Activated CD4-positive, CD25-positive, alpha-beta regulatory T cell (primary cell): ENCODE measurements around the gene R3HDM2.

Source experiments
- DNase-seq, 4 experiments: peaks; one replicate each; lab custom pipeline; 2025; lab: John Stamatoyannopoulos, UW

R3HDM2 gene

DNA sequence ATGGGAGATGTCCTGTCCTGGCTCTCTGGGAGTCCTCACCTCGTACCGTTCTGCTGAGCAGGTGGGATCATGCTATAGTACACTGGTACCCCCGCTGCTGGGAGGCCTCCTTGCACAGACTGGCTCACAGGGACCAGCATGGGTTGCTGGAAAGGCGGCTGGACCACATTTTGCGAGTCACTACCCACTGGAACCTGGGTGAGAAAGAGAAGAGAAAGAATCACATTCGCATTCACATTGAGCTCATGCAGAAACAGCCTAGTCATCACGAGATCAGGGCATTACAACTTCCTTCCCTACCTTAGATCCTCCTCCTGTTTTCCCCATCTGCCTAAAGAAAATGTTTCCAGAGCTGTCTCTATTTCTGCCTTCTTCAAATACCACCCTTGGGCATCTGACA, 162.6 kb downstream of the R3HDM2 start:
- no peak for DNase-seq

DNA sequence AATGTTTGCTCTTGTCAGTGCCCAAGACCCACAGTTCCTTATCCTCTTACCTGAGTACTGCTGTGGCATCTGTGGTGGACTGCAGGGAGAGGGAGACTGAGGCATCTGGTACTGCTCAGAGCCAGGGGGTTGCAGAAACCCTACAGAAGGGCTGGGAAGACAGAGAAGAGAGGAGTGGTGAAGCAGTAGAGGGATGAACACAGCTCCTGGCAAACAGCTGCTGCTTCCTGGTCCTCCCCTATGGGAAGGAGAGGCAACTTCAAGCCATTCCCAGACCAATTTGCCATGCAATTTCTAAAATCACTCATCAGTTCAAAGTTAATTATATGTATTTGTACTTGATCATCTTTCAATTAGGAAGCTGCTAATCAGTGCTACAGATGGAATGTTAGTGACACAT, 164.2 kb downstream of the R3HDM2 start:
- DNase-seq, result no peak

DNA sequence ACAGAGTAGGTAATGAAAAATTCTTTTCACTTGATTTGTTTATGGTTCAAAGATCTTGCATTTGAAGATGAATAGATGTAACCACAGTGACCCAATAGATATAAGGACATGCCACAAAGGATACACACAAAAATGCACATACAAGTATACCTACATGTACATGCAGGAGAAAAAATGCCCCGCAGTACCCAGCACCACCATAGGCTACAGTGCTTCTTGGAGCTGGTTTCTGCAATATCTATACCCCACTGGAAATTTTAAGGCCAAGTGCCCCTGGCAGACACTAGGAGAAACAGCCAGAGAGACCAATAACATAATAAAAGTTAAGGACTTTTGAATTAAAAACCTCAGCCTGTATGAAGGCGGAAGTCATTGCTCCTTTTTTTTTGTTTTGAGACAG, 167.7 kb downstream of the R3HDM2 start:
- DNase-seq, result no peak

DNA sequence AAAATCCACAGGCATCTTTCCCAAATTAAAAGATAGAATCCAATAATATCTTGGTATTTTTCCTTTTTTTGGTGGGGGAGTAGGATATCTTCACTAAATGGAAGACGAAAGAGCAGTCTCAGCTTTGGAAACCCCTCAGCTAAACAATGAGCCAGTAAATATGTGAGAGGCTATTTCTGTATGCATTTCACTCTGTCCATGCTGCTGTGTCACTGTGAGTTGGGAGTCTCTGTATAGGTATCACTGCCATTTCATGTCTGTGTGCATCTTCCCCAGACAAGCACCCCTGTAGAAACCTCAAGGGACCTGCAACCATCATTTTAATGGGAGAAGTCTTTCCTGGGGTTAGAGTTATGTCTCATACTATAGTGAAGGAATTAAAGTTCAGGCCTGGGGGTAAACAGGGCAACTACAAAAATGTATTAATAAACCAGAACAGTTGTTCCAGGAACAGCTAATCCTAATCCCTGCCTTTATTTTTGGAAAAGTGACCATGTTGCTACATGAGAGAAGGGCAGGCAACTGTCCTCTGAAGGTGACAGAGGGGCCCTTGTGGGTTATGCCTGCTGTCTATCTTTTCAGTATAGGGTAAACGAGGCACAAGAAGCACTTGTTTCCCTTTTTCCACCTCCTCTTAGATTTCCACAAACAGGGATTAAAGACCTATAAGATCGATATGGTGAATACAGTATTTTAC, 168.6 kb downstream of the R3HDM2 start:
- no peak for DNase-seq

DNA sequence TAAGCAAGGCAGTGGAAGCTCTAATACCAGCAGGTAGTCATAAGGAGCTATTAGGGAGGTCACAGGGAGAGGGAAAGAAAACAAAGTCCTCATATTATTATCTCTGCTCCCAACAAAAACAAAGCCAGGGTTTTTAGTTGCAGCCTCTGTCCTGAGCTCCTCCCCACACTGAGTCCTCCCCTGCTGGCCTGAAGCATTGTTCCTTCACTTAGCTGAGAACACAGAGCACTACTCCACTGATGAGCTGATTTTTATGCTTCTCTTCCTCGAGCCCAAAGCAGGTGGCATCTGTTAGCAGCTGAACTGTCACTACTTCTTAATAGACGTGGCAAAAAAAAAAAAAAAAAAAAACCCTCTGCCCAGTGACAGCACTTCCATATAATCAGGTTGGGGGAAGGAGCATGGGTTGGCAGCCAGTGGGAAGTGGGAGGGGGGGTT, 169.4 kb downstream of the R3HDM2 start:
- no peak for DNase-seq

DNA sequence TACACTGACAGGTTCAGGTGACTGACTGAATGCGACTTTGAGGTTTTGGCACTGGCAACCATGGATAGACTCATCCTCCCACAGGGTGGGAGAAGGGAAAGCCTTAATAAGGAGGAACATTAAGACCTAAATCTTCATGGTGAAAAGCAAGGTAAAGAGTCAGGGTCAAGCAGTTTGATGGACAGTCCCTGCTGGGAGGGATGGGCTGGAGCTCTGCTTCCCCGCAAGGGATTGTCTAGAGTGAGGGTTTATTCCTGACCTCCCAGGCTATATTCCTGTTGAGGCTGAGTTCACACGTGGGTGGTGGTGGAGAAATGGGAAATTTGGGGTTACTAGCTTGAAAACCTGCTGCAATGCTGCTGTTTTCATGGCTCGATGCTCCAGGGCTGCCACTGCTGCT, 170.5 kb downstream of the R3HDM2 start:
- no peak for DNase-seq

DNA sequence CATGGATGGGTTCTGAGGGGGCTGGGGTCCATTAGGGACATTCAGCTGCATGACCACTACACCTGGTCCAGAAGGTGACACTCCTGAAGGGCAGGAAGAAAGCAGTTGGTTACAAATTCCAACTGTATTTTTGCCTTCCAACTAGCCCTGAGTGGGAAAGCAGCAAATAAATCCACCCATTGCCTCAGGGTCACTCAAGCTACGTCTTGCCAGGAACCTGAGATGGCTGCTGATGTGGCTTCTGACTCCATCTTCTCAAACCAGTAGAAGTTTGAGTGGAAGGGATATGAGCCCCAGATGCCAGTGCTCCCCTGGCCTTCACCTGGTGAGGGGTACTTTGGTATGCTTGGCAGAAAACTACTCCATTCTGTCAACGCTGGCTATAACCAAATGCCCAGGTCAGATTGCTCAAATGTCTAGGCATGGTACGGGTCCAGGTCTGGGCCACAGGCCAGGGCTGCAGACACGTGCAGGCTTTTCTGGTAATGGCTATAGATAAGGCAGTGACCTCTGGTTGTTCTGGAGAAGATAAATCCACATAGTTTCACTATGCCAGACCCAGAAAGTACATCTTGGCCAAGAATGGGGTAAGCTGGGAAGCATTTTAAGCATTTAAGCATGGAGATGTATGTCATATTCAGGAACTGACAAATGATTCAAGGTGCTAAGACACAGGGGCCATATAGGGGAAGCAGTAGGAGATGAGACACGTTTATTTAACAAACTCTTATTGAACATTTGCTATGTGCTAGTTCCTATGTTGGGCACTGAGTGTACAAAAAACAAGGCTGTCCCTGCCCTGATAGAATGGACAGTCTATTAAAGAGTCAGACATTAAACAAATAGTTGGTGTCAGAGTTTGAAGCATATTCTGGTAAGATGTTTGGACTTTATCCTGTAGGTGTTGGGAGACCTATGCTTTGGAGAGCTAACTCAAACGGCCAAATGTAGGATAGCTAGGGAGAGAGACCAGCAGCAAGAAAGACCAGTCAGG, 171.6 kb downstream of the R3HDM2 start:
- DNase-seq, result no peak

DNA sequence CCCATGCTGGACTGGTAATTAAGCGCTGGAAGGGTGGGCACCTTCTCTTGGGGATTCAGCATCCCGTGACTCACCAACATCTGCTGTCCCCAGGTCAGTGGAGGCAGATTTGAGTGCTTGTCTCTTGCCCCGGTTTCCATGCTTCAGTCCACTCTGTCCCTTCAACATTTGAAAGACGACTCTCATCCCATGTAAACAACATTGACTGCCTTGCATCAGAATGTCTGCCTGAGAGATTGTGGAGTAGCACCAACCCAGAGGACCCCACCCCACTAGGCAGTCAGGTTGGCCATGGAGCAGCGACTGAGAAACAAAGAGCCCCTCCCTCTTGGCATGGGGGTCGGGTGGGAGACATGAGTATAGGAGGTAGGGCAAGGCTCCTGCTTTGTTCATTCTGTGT, 174.9 kb downstream of the R3HDM2 start:
- no peak for DNase-seq

DNA sequence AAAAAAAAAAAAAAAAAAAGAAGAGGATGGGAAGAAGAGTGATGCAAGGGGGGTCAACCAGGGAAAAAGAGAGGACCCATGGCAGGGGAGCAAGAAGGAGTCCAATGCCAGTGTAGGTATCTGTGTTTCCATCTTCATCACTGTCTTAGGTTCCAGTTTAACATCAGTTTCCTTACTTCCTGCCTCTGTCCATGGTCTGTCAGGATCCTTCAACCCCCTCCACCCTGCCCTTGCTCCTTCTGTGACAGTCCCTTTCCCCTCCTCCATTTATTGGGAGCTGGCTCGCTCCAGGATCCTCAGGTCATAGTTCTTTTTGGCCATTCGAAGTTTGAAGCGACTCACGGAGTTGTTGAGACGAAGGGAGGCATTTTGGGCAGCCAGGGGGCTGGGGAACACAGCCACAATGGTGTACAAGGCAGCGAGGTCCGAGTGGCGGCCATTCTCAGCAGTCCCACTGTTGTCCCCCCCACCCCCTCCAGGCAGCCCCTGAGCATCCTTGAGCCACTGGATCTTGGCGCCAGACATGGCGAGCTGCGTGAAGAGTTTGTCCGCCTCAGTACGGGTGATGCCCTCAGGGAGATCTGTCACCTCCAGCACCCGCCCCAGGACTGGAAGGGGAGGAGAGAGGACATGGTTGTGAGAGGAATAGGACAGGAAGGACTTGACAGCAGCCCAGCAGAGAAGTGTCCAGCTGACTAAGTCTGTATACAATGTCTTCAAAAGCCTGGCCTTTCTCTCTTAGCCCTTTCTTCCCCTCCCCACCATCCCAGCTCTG, 176.2 kb downstream of the R3HDM2 start:
- DNase-seq, result no peak

DNA sequence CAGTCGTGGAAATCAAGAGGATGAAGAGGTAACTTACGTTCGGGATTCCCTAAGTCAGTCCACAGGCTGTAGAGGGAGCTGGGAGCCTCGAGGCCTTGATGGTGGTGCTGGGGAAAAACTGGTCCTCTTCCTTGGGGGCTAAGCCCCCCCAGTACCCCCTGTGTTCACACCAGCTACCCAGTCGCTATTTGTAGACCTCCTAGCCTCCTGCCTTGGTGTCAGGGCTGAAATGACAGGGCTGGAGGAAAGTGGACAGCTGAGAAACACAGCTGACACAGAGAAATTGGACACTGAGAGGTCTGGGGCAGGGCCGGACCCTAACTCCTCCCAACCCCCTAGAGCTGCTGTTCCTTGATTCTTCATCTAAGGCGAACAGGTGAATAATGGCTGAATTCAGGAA, 179.9 kb downstream of the R3HDM2 start, which contains the start of gene STAC3:
TSS of gene STAC3 (minus strand) at position 232 of the 400 bp plus-strand sequence. CDS start 1,551 bp downstream, outside the sequence.
- DNase-seq, result no peak

DNA sequence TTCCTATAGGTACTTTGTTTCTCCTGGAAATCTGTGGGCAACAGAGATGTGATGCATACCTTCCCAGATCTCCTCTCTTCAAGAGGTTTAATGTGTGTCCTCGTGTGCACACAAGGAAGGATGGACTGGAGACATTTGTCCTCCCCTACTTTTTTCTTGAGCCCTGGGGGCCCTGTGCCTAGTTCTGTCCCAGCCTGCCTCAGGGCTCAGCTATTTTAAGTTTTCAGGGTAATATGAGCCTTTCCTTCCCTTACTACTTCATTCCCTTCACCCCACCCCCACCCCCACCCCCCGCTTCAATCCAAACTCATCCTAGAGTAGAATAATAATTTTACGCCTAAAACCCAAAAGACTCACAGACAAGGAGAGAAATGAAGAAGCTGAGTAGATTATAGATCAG, 180.3 kb downstream of the R3HDM2 start:
- no peak for DNase-seq

DNA sequence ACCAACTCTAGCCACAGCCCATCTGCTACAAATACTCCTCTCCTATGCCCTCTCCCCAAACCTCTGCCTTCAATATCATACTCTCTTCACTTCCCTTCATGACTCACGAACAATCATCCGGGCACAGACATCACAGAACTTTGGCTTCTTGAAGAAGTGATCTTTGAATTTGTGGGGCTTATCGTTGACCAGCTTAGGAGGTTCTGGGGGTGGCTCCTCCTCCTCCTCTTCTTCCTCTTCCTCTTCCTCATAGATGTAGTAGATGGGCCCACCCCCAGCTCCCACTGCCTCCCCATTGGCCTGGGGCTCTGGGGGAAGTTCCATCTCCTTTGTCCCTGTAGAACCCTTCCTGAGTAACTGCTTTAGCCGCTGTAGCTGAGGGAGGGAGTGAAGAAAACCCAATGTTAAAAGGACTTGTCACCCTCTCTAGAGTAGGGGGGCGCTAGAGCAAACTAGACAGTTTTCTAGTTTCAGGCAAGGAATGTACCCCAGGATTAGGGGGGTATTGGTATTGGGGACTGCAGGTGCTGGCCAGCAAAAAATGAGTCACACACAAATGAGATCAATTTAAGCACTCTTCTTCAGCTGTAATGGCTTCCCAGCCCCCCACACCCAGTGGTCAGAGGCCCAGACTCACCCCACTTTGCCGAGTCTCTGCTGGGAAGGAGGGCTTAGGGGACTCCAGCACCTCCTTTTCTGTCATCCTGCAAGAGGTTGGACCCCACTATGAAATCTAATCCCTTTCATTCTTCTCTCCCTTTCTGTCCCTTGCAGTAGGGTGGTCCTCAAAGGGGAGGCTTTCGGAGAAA, 181.7 kb downstream of the R3HDM2 start:
- DNase-seq, result no peak

DNA sequence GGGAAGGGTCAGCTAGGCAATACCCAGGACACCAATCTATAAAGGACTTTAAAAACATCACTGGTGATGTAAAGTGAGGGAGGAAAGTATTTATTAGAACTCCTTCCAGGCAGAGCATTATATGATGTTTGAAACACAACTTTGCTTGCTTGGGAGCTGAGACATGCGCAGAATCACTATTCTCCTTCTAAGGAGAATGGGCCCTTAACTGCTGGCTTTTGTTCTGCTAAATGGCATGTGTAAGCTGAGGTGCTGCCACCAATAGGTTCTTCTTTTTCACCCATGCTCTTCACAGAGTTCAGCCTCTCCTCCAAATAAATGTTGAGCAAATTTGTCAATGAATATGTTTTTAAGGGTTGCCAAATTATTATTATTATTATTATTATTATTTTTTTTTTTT, 183.8 kb downstream of the R3HDM2 start:
- no peak for DNase-seq

DNA sequence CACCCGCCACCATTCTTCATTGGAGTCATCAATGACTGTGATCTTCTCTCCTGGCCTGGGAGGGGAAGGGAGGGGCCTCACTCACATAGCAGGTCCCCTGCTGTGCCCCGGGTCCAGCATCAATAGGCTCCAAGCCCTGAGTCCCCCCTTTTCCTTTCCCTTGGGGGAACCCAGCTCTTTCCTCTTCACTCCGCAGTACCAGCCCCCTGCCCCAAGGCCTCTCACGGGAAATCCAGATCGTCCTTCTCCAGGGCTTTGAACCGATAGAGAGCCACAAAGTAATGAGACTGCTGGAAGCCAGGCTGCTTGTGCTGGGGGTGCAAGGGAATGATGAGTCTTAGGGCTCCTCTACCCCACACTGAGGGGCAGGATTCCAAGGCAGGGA, 186.5 kb downstream of the R3HDM2 start:
- DNase-seq, result no peak

DNA sequence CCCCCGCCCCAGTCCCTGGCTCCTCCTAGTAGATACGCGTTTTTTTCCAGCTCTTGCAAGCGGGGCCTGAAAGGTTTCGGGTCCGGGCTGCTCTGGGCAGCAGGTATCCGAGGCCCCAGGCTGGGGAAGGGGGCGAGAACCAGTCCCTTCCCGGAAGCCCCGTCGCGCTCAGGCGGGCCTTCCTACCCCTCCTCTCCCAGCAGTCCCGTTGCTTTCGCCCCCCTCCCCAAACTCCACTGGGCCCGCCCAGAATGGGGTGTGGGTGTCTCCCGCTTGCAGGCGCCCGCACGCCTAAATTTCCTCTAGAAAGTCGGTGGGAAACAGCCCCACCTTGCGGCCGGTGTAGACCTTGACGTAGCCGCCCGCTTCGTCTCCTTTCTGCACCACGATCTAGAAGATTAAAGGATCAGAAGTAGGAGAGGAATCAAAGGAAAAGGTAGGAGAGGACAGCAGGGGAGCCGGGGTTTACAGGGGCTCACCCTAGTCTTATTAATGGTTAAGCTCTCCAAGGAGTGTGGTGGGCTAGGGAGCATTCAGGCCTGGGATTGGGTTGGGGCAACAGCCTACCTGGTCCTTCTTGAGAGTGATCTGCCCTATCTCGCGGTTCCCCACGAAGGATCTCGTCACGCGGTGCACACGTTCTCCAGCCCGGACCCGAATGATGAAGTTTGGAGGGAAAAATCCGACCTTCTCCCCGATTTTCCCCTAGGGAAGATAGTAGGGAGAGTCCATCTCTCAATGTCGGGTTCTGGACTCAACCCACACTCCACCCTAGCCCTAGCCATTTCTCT, 187.1 kb downstream of the R3HDM2 start:
- peak; percentile 55 to 77 (median 60) for DNase-seq

DNA sequence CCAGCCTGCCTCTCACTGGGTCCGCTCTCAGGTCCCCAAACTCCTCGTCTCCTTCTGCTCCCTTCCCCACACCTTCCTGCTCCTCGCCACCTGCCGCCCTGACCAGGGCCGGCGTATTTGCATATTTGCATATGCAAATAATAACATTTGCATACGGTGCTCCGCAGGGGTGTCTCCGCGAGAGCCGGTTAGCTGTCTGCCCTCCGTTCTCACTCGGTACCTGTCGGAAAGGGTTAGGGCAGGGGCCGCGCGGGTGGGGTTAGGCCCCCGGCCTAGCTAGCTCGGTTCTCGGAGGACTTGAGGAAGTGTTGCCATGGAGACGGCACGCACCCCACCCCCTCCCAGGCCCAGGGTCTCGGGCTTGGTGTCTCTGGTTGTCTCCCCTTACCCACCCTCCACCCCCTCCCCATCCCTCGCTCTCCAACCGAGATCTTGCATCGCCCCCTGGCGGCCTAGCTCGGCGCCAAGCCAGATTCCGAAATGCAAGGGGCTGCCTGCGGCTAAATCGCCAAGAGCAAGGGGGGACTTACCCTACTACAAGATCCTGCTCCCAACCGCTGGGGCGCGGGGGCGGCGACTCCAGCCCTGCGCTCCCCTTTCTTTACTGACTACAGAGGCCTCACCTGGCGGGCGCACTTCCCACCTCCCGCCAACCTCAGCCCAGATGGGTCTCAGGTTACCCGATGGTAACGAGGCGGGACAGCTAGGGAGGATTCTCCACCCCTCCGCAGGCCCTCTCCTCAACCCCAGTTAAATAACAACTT, 188.0 kb downstream of the R3HDM2 start:
- DNase-seq, result peak; percentile 45 to 62 (median 54)

DNA sequence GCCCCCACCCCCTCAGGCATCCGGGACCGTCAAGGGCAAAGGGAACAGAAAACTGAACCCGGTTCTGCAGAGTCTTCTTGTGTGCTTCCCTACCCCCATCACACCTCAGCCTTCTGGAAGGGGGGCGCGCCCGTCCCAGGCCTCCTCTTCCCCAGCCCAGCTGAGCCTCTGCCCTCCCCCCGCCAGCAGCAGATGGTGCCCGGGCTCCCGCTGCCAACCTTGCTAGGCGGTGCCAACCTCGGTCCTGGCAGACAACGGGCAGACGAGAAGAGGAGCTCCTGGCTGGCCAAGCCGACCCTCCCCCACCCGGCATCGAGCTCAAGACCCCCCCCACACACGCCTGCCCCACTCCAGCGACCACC, 188.5 kb downstream of the R3HDM2 start:
- no peak for DNase-seq

DNA sequence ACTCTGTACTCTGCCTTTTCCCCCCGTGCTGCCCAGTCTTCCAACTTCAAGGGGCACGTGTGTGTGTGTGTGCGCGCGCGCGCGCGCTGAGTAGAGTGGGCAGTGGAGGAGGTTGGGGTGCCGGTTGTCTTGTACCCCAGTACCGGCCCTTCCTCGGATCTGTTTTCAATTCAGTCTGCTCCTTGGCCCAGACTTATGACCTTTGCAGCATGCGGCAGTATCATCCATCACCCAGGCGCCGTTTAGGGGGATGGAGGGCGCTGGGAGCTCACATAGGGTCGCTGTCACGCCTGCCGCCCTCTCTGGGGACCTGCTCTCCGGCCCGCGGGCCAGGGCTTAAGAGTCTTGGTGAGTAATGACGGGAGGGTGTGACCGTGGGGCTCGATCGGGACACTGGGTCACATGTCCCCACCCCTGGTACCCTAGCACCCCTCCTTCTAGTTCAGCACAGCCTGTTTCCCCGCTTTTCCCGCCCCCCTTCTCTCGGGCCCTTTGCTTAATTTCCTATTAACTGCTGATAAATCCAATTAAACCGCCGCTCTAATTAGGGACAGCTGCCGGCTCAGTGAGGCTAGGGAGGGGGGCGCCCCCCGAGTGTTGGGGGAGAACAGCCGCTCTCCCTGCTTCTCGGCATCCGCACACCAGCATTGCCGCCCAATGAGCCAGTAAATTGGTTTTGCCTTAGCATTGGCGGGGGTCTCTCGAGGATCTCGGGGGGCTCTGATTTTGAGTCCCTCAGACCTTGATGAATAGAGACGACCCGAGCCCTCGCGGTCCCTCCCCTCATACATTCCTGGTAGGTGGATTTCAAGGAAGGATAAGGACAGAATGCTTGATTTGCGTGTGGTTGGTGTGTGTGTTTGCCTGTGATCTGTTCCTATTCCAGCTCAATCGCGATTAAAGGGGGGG, 189.2 kb downstream of the R3HDM2 start:
- no peak for DNase-seq

DNA sequence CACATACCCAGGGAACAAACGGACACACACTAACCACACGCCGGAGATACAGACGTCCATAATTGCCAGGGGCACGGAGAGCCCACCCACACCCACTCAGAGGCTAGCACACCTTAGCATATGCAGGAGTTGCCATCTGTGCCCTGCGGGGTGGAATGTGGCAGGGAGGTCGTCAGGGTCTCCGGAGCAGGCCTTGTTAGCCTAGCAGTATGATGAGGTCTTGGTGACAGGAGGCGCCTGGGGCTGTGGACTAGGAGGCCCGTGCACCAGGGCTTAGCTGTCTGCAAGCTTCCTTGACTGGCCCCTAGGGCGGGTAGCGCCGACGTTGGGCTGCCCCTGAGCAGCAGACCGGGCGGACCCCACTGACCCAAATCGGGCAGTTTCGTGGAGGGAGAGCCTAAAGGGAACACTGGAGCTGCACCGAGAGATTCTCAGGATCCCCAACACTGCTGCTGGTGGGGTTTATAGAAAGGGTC, 189.9 kb downstream of the R3HDM2 start:
- no peak for DNase-seq
